GM12891 (cell line): Measurements from ENCODE around the gene RIF1.

Source experiments
- POLR2A ChIP-seq: IDR thresholded peaks from 2 replicates; pipeline ENCODE4 v1.6.1; 2011; ENCODE audit warnings: low read depth, low read length, control low read depth
- POLR2AphosphoS5 ChIP-seq: IDR thresholded peaks from 2 replicates; pipeline ENCODE4 v1.6.1; 2011; ENCODE audit warnings: low read depth, low read length, control low read depth
- TAF1 ChIP-seq: IDR thresholded peaks from 2 replicates; pipeline ENCODE4 v1.6.1; 2011; ENCODE audit warnings: low read depth, low read length, control low read depth

- TF ChIP-seq POLR2AphosphoS5, result no peak
- no peak for TF ChIP-seq POLR2A
- no peak for TF ChIP-seq TAF1
Observed at GRCh38 chr2:151491496-151491895, 81.8 kb downstream of the RIF1 start.
